H1 (cell line): ENCODE measurements around the gene COPS9. TPM values are rescaled to one million over a fixed set of nuclear protein-coding genes. Genes with fewer than 3 reads are reported as not detected.

ENCODE experiments used
- polyA plus RNA-seq, 7 experiments: library from polyadenylated mRNA; depleted of rRNA in 3 of 7; stranded (reverse) in 5 of 7; unstranded in 2 of 7; fragments of >200 nt in 5 of 7; fragments of 200-250 nt in 2 of 7; gene quantifications; 1 replicate in 5 of 7; 2 replicates in 1 of 7; 4 replicates in 1 of 7; pipeline versions ENCODE4 v1.2.1 to v1.2.3, GENCODE V29; 2011 to 2013; ENCODE audit warnings: missing spikeins in 2 of 7, mixed read lengths in 2 of 7
- total RNA-seq: library from RNA; stranded (reverse); fragmentation: NEBNext Ultra II Directional; extraction: Animal tissue kit (Norgen Biotek cat#: 25700); gene quantifications from 2 replicates; pipeline ENCODE4 v1.2.1, GENCODE V29; 2021

COPS9 gene
- total and polyA plus RNA-seq, 2 of the 8 experiments (the other 6 are each of a cell fraction or from before 2014, with no cell fraction given), result 154 to 234 TPM

Other genes with a start within 250 kb of the COPS9 start
- gene NDUFA10, start 111.0 kb downstream of the COPS9 start, total RNA-seq, result 90.6 and 90.9 TPM in 2 replicates
- 84.1 and 90.8 TPM in 2 replicates for gene NDUFA10, start 111.0 kb downstream of the COPS9 start, polyA plus RNA-seq (2011; rRNA removed)
- gene OR6B2, start 105.9 kb downstream of the COPS9 start, total RNA-seq, result not detected in 2 replicates
- gene OR6B2, start 105.9 kb downstream of the COPS9 start, polyA plus RNA-seq (2011; rRNA removed), result not detected in 2 replicates
- not detected in 2 replicates for gene OR6B3, start 82.8 kb downstream of the COPS9 start, total RNA-seq
- gene OR6B3, start 82.8 kb downstream of the COPS9 start, polyA plus RNA-seq (2011; rRNA removed), result not detected in 2 replicates
- gene OTOS, start 4.4 kb upstream of the COPS9 start, total RNA-seq, result 0.63 TPM in 1 of 2 replicates, not detected in the other
- gene OTOS, start 4.4 kb upstream of the COPS9 start, polyA plus RNA-seq (2011; rRNA removed), result 0.17 and 0.19 TPM in 2 replicates